Fibroblast of lung (primary cell): ENCODE data around the gene SLC4A2. TPM values are rescaled to one million over a fixed set of nuclear protein-coding genes. Genes with fewer than 3 reads are reported as not detected.
A peak's percentile ranks its signal among the peaks of the same experiment; 100 is the strongest.

ENCODE experiments used
- DNase-seq, 2 donors: peaks; one replicate each; pipeline versions ENCODE4 v3.0.0 to v3.0.0-alpha.2; 2010; ENCODE audit warnings: low read depth in 2 of 2
- H2AFZ ChIP-seq: 2 replicates; pipeline ENCODE4 v1.5.1; 2012; ENCODE audit warnings: low read length, control low read depth, inconsistent platforms
- H3K27ac ChIP-seq: 2 replicates; pipeline ENCODE4 v1.5.1; 2011; ENCODE audit warnings: low read length, control low read depth; ENCODE audit not compliant: insufficient read depth
- H3K27me3 ChIP-seq: 2 replicates; pipeline ENCODE4 v1.5.1; 2011; ENCODE audit warnings: mild to moderate bottlenecking, low read length; ENCODE audit not compliant: control insufficient read depth, insufficient read depth
- H3K36me3 ChIP-seq: 2 replicates; pipeline ENCODE4 v1.5.1; 2011; ENCODE audit warnings: low read length; ENCODE audit not compliant: control insufficient read depth, insufficient read depth
- H3K4me1 ChIP-seq: 2 replicates; pipeline ENCODE4 v1.5.1; 2011; ENCODE audit warnings: low read length; ENCODE audit not compliant: control insufficient read depth, insufficient read depth; ENCODE audit errors: extremely low read depth
- H3K4me2 ChIP-seq: 2 replicates; pipeline ENCODE4 v1.5.1; 2011; ENCODE audit warnings: low read length, control low read depth; ENCODE audit not compliant: insufficient read depth; ENCODE audit errors: extremely low read depth
- H3K4me3 ChIP-seq, 4 experiments: fragments of 200-600 bp in 1 of 4; sonication (generic) in 1 of 4; replicated peaks in 1 of 4; 2 replicates each; pipeline ENCODE4 v1.5.1; 2011 to 2016; ENCODE audit warnings: low read length in 4 of 4, low read depth in 3 of 4, mild to moderate bottlenecking in 3 of 4, control low read depth in 2 of 4, inconsistent platforms in 1 of 4, mixed read lengths in 1 of 4; ENCODE audit not compliant: insufficient read depth in 1 of 4; ENCODE audit errors: control extremely low read depth in 1 of 4
- H3K79me2 ChIP-seq: 2 replicates; pipeline ENCODE4 v1.5.1; 2012; ENCODE audit warnings: mild to moderate bottlenecking, low read length, inconsistent platforms; ENCODE audit not compliant: control insufficient read depth, insufficient read depth
- H3K9ac ChIP-seq: 2 replicates; pipeline ENCODE4 v1.5.1; 2011; ENCODE audit warnings: mild to moderate bottlenecking, low read length, control low read depth; ENCODE audit not compliant: insufficient read depth
- H3K9me3 ChIP-seq: 2 replicates; pipeline ENCODE4 v1.5.1; 2012; ENCODE audit warnings: low read depth, low read length; ENCODE audit not compliant: control insufficient read depth, insufficient read depth
- H4K20me1 ChIP-seq: 2 replicates; pipeline ENCODE4 v1.5.1; 2011; ENCODE audit warnings: low read length; ENCODE audit not compliant: control insufficient read depth, insufficient read depth; ENCODE audit errors: extremely low read depth
- EZH2 ChIP-seq: IDR thresholded peaks from 2 replicates; pipeline ENCODE4 v1.5.1; 2012; ENCODE audit warnings: low read length, control low read depth, mild to moderate bottlenecking; ENCODE audit errors: missing control alignments
- polyA plus RNA-seq, 2 donors: library from polyadenylated mRNA; depleted of rRNA in 1 of 2; stranded (reverse) in 1 of 2; unstranded in 1 of 2; fragments of >200 nt; gene quantifications; 2 replicates each; pipeline ENCODE4 v1.2.1, GENCODE V29; 2011 to 2012; ENCODE audit warnings: missing spikeins in 1 of 2
- total RNA-seq: library from RNA; depleted of rRNA; stranded (reverse); fragments of >200 nt; gene quantifications from 2 replicates; pipeline ENCODE4 v1.2.1, GENCODE V29; 2014
- TF ChIP-seq, protein P1 (sequence below), 2 donors: IDR thresholded peaks in 1 of 2; conservative IDR thresholded peaks in 1 of 2; 1 replicate in 1 of 2; 2 replicates in 1 of 2; pipeline ENCODE4 v1.5.1; 2011 to 2012; ENCODE audit warnings: low read length in 2 of 2, control low read depth in 1 of 2, inconsistent platforms in 1 of 2, low read depth in 1 of 2, mild to moderate bottlenecking in 1 of 2

The SLC4A2 gene
- total and polyA plus RNA-seq, 2 donors (not counting 1 experiment from before 2014, with no cell fraction given): 30.5 to 61.8 TPM

DNA sequence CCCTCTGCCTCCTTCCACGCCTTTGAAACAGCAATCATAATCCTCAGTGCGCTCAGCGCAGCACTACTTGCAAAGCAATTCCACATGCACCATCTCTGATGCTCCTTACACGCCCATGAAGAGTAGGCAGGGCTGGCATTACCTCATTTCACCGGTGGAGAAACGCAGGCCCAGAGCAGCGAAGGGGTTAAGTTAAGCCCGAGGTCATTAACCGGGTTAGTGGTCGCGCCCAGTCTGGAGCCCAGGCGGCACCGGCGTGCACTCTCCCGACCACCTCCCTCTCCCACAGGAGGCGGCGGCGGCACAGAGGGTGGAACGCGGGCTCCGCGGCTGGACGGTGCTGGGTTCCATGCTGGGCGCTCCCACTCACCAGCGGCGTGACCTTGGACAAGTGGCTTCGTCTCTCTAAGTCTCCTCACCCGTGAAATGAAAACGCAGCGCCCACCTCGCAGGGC, 20.7 kb downstream of the SLC4A2 start:
- TF ChIP-seq, protein P1, sequence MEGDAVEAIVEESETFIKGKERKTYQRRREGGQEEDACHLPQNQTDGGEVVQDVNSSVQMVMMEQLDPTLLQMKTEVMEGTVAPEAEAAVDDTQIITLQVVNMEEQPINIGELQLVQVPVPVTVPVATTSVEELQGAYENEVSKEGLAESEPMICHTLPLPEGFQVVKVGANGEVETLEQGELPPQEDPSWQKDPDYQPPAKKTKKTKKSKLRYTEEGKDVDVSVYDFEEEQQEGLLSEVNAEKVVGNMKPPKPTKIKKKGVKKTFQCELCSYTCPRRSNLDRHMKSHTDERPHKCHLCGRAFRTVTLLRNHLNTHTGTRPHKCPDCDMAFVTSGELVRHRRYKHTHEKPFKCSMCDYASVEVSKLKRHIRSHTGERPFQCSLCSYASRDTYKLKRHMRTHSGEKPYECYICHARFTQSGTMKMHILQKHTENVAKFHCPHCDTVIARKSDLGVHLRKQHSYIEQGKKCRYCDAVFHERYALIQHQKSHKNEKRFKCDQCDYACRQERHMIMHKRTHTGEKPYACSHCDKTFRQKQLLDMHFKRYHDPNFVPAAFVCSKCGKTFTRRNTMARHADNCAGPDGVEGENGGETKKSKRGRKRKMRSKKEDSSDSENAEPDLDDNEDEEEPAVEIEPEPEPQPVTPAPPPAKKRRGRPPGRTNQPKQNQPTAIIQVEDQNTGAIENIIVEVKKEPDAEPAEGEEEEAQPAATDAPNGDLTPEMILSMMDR (conservative IDR thresholded peaks at IDR 0.05 in 1 of 2, IDR thresholded peaks at IDR 0.05 in 1 of 2; ENCODE audit: low read depth in 1 of 2, low read length in 2 of 2): no peak
- Histone ChIP-seq H3K9ac (peak overlapping the region; percentile 87), H3K27me3 (no peaks in the 10 kb centered on the region), H3K9me3 (no peaks in the 10 kb centered on the region), H3K36me3 (peaks cover 23% of the 10 kb centered on the region), H3K4me2 (peak overlapping the region; percentile 86), H3K4me1 (peaks cover 24% of the 10 kb centered on the region), H2AFZ (peak overlapping the region; percentile 21), H3K79me2 (peaks cover 28% of the 10 kb centered on the region), H3K4me3 (peak overlapping the region; percentile 72 to 95 (median 94)), H3K27ac (peak overlapping the region; percentile 91), H4K20me1 (no peaks in the 10 kb centered on the region)
- peak in 1 of 2 donors; percentile 37 for DNase-seq

DNA sequence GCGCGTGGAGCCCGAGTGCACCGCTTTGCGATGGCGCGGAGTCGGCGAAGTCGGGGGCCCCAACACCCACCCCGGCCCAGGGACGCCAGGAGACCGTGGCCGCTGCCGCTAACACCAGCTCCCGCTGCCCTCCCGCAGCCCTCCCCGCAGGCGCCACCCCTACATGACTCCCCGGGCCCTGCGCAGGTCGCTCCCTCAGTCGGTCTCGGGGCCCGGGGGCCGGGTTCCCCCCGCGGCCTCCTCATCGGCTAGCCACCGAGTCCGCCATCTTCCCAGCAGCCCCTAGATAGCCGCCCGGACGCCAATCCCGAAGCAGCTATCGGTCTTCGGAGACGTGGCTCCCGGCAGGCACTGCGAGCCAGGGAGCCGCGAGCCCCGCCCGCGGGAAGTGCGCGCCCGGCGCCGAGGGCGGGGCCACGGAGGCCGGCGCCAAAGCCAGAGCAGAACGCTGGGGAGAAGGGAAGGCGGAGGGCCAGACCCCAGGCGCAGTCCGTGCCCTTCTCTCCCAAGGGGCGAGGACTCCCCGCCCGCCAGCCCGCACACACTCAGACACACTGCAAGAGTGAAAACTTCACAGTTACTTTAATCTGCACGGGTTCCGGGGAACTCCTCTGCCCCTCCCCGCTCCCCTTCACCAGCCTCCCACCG, 21.3 kb downstream of the SLC4A2 start, which contains the start of gene FASTK:
Gene FASTK, minus strand, starts transcription at position 288 of the 648 bp plus-strand sequence. Its CDS starts 43 bp downstream, at position 245.
- Histone ChIP-seq H3K9ac (peak within 1 kb of the TSS; percentile 87), H3K36me3 (peaks cover 19% of the 10 kb centered on the region), H3K27ac (peak within 1 kb of the TSS; percentile 91), H3K79me2 (peaks cover 28% of the 10 kb centered on the region), H4K20me1 (no peaks in the 10 kb centered on the region), H3K4me3 (peak within 1 kb of the TSS; percentile 72 to 95 (median 94)), H3K27me3 (no peaks in the 10 kb centered on the region), H3K9me3 (no peaks in the 10 kb centered on the region), H2AFZ (peak within 1 kb of the TSS; percentile 21), H3K4me1 (peaks cover 26% of the 10 kb centered on the region), H3K4me2 (peak within 1 kb of the TSS; percentile 86)
- peak; percentile 87 to 88 for DNase-seq
- TF ChIP-seq EZH2: no peak
- TF ChIP-seq, protein P1 (conservative IDR thresholded peaks at IDR 0.05 in 1 of 2, IDR thresholded peaks at IDR 0.05 in 1 of 2; ENCODE audit: low read depth in 1 of 2, low read length in 2 of 2): no peak

DNA sequence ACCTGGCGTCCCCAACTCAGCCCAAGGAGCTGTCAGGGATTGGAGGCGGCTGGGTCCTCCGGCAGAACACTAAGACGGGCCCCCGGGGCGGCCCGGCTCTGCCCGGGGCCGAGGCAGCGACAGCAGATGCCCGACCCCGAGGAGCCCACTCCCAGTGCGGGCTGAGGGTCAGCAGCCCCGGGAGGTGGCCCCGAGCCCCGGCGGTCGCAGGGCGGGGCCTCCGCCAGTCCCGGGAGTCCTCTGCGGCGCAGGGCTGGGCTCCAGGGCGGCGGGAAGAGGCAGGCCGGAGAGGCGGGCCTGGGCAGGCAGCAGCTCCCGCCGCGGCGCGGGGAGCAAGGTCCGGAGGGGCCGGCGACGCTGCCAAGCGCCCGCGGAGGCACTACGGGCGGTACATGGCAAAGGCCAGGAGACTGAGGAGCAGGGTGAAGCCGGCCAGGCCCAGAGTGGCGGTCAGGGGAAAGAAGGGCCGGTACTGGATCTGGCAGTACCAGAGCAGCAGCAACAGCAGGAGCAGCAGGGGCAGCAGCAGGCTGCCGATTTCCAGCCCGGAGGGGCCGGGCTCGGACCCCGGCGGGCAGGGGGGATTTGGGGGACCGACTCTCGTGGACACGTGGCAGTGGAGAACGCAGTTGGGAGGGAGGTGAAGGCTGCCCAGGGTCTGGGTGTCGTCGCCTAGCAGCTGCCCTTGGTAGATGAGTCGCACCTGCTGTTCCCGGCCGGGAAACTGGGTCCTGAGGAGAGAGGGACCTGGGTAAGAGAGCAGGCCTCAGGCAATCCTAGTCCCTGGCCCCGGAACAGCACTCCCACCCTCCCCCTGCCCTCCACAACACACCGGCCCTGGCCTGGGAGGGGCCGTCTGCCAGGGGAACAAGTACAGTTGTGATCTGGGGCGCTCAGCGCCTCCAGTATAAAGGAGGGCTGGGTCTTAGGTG, 22.0 kb downstream of the SLC4A2 start:
- peak overlapping the region; percentile 81 for H3K4me2 ChIP-seq
- no peak overlapping the region for H2AFZ ChIP-seq
- peaks cover 28% of the 10 kb centered on the region for H3K79me2 ChIP-seq
- H3K9me3 ChIP-seq: no peaks in the 10 kb centered on the region
- peak in 1 of 2 donors; percentile 34 for DNase-seq
- H3K9ac ChIP-seq: peak overlapping the region; percentile 66
- peak overlapping the region; percentile 91 for H3K27ac ChIP-seq
- H3K36me3 ChIP-seq: peaks cover 16% of the 10 kb centered on the region
- H4K20me1 ChIP-seq: no peaks in the 10 kb centered on the region
- no peaks in the 10 kb centered on the region for H3K27me3 ChIP-seq
- peak overlapping the region; percentile 28 to 94 (median 78) for H3K4me3 ChIP-seq
- no peak for TF ChIP-seq EZH2
- TF ChIP-seq, protein P1 (conservative IDR thresholded peaks at IDR 0.05 in 1 of 2, IDR thresholded peaks at IDR 0.05 in 1 of 2; ENCODE audit: low read depth in 1 of 2, low read length in 2 of 2): no peak
- H3K4me1 ChIP-seq: peaks cover 28% of the 10 kb centered on the region
